Left renal pelvis (tissue), 4 donors: ENCODE data around the gene TRAF3. TPM values are rescaled to one million over a fixed set of nuclear protein-coding genes. Genes with fewer than 3 reads are reported as not detected.
"Not testable (repeated sequence)": the region's sequence is repeated elsewhere in the genome, so short reads cannot be mapped to it uniquely, and the experiment has no call there.

Experiments used
- DNase-seq, 4 donors: peaks; one replicate each; pipeline ENCODE4 v3.0.0-alpha.2; 2013; ENCODE audit warnings: low read depth in 4 of 4, low spot score in 3 of 4
- polyA plus RNA-seq, 4 donors: library from polyadenylated mRNA; unstranded; fragments of 120-200 nt; gene quantifications; one replicate each; pipeline ENCODE4 v1.2.1, GENCODE V29; 2013; ENCODE audit not compliant: insufficient read length in 4 of 4

TRAF3 gene
- polyA plus RNA-seq, 4 donors, result 13.9 to 17.0 (median 15.5) TPM

DNA sequence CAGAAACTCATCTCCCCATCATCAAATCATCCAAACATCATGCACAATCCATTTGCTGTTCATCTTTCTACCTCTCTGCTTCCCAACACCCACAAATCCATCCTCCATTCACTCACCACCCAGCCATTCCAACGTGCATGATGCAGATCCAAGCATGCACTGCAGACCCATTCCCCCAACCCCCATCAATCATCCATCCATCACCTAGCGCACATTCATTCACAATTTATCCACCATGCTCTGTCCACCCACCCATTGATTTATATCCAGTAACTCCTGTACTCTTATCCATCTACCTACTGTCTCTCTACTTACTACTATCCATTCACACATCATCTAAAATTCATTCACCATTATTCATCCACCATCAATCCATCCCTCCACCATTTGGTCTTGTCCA is 141.2 kb downstream of the TRAF3 start:
- DNase-seq, result no peak

DNA sequence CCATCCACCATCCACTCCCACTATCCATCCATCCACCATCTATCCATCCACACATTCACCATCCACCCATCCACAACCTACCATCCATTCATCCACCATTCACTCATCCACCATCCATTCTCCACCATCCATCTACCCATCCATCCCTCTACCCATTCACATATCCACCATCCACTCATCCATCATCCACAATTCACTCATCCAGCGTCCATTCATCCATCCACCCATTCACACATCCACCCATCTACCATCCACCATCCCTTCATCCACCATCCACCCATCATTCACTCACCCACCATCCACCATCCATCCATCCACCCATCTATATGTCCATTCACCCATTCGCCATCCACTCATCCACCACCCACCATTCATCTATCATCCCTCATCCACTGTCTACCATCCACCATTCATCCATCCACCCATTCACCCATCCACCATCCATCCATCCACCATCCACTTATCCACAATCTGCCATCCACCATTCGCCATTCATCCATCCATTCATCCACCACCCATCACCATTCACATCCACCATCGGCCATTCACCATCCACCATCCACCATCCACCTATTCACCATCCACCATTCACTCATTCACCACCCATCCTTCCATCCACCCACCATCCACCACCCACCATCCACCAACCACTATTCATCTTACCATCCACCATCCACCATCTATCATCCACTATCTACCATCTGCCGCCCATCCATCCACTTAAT is 143.2 kb downstream of the TRAF3 start:
- DNase-seq, result no peak

GRCh38 chr14:102920998-102921304 is 143.7 kb downstream of the TRAF3 start:
- no peak for DNase-seq

- no peak for DNase-seq
Measured at GRCh38 chr14:102922490-102923200, 145.4 kb downstream of the TRAF3 start, which contains the start of gene AMN. Gene AMN, plus strand, starts transcription at chr14:102922663. Its CDS starts 26 bp downstream, at chr14:102922689.

DNA sequence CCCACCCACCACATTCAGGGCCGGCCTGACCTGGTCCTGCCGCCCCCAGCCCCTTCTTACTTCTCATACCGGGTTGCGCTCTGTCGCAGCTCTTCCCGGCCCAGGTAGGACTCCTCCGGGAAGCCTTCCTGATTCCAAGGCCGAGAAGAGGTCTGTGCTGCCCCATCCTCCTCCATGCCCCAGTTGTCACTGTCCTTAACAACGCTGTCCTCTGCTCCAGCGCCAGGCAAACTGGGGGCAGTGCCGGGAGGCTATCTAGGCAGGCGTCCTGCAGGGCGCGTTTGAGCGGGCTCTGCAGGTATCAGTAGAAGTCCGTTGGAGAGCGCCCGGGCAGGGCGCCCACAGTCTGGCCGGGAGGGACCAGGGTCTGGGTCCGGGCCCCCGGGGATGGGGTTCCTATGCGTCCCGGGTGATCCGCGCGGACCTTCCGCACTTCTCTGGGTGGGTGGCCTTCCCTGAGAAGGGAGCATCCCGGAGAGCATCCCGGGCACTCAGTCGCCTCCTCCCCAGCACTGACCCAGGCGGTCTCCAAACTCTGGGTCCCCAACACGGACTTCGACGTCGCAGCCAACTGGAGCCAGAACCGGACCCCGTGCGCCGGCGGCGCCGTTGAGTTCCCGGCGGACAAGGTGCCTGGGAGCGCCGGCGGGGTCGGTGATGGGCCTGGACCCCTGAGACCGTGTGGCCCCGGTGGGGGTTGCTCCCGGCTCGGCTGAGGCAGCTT is 146.1 kb downstream of the TRAF3 start:
- DNase-seq, result no peak

GRCh38 chr14:102923925-102924486 is 146.8 kb downstream of the TRAF3 start:
- DNase-seq, result no peak

DNA sequence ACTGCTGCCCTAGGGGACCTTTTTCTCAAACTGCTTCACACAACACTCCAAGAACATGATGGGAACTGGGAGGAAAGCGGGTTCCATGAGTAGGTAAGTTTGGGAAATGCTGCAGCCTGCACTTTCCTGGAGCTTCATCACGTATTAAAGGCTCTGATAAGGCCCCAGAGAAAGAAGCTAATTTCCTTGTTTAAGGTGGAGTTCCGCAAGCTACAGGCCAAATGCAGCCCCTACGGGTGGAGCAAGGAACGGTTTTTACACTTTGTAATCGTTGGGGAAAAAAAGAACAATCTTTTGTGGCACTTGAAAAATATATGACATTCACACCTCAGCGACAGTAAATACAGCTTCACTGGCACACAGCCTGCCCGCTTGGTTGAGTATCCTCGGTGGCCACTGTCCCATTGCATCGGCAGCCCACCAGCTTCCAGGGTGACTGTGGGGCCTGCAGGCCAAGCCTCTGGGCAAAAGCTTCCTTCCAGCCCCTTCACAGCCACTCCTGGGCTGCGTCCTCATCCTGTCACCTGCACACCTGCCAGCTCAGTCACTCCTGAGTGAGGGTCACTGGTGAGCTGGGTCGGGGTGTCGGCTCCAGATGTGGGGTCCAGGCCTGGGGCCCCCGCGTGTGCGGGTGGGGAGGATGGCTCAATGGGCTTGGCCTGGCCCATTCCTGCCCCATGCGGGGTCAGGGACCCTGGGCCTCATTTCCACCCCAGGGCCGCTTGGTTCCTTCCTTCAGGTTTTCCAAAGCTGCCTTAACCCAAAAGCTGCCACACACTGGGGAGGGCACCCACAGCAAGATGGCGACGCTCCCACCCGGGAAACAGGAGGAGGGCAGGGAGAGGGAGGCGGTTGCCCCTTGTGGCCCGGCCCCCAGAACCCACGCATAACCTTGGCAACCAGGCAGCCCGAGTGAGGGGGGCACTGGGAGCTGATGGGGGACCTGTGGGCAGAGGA is 147.7 kb downstream of the TRAF3 start:
- no peak for DNase-seq

DNA sequence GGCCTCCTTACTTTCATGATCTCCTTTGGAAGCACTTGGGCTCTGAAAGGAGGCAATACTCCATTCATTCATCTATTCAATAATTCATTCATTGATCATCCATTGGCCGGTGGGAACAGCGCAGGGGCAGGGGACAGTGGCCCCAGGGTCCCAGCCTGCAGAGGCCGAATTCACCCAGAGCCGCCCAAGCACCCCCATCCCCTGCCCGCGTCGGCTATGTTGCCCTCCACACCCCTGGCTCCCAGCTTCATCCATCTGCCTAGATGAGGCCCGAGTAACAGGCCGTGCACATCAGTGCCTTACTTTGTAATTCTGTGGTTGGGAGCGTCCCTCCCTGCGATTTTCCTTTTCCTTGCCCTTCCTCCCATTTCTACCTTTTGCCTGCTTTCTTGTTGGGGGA is 148.4 kb downstream of the TRAF3 start:
- no peak for DNase-seq

DNA sequence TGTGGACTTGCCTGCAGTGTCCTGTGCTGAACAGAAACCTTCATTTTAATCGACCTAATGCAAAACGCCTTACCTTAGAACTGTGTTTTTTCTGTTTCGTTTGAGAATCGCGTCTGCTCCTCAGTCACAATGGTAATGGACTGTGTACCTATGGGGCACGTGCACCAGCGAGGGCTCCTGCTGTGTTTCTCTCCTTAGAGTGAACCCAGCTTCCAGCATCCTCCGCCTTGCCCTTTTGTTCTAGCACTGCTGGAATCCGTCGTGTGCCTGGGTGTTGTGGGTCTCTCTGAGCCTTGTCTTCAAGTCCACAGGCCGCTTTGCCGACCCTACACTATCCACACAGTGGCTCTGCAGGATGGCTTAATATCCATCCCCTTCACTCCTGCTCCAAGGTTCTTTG is 148.9 kb downstream of the TRAF3 start:
- no peak for DNase-seq

GRCh38 chr14:102926840-102927239 is 149.6 kb downstream of the TRAF3 start:
- DNase-seq, result not testable (repeated sequence)

- DNase-seq, result no peak
Measured at GRCh38 chr14:102927346-102927877, 150.2 kb downstream of the TRAF3 start.

DNA sequence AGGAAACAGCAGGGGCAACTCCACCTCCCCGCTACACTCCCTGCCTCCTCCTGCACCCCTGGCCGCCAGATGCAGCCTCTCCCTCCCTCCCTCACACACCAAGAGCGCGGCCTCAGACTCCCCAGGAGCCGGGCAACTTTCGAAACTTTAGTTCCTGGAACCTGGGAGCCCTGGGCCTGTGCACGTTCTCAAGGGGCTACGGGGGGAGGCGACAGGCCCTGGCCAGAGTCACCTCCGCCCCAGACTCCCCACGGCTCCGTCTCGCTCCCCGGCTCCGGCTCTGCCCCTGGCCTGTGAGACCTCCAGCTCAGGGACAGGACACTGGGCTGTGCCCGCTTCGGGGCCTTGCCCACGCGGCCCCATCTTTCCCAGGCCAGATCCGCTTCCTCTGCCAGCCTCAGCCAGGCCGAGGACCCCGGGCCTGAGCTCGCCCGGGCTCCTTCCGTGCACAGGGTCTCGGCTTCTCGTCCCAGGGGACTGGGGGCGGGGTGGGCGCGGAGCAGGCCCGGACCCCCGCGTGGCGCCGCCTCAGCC is 150.7 kb downstream of the TRAF3 start:
- no peak for DNase-seq

DNA sequence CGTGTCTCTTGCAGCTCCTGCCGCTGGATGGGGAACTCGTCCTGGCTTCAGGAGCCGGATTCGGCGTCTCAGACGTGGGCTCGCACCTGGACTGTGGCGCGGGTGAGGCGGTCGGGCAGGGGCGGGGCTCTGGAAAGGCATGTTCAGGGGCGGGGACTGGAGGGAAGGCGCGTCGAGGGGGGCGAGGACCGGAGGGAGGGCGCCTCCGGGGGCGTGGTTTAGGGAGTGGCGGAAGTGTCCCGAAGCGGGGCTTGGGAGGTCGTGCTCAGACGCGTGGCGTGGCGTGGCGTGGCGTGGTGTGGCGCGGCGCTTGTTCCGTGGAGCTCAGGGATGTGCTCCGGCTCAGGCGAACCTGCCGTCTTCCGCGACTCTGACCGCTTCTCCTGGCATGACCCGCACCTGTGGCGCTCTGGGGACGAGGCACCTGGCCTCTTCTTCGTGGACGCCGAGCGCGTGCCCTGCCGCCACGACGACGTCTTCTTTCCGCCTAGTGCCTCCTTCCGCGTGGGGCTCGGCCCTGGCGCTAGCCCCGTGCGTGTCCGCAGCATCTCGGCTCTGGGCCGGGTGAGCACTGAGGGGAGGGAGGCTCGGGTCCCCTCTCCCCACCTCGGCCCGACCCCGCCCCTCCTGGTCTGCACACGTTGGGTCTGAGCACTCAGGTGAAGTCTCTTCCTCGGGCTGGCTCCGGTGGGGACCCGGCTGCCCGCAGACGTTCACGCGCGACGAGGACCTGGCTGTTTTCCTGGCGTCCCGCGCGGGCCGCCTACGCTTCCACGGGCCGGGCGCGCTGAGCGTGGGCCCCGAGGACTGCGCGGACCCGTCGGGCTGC is 151.4 kb downstream of the TRAF3 start:
- peak in 3 of 4 donors; percentile 44 to 59 (median 46) for DNase-seq

DNA sequence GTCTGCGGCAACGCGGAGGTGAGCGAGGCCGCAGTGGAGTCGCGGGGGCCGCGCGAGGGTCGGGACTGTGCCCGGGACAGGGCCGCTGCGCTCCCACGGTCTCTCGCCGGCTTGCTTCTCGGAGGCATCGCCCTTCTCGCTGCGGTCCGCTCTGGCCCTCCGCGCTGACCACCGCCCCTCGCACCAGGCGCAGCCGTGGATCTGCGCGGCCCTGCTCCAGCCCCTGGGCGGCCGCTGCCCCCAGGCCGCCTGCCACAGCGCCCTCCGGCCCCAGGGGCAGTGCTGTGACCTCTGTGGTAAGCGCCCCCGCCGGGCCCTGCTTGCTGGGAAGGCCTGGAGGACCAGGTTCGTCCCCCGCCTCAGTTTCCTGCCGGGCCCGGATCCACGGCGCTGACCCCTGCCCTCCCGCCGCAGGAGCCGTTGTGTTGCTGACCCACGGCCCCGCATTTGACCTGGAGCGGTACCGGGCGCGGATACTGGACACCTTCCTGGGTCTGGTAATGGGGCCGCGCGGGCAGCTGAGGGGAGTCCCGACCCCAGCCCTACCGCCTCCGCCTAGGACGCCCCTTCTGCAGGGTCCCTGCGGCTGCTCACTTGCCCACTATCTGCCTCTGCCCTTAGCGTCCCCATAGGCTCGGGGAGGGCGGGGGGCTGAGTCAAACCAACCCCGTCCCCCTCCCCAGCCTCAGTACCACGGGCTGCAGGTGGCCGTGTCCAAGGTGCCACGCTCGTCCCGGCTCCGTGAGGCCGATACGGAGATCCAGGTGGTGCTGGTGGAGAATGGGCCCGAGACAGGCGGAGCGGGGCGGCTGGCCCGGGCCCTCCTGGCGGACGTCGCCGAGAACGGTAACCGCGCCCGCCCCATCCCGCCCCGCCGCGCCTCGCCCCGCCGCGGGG is 152.2 kb downstream of the TRAF3 start:
- no peak for DNase-seq

GRCh38 chr14:102930138-102930752 is 153.0 kb downstream of the TRAF3 start:
- DNase-seq, result no peak

GRCh38 chr14:102930753-102931579 is 153.7 kb downstream of the TRAF3 start:
- DNase-seq, result no peak
